Heart left ventricle (tissue), 13 donors: ENCODE measurements around the gene TENT4B.

Source experiments
- CTCF ChIP-seq, 12 donors: fragments of 200-600 bp; sonication (generic) in 4 of 12; IDR thresholded peaks; one replicate each; pipeline versions ENCODE4 v1.5.0 to v1.8.0; 2018 to 2022; ENCODE audit warnings: antibody characterized with exemption in 12 of 12, mild to moderate bottlenecking in 5 of 12
- POLR2A ChIP-seq, 2 donors: fragments of 450-650 bp; IDR thresholded peaks; one replicate each; pipeline ENCODE4 v1.6.1; 2017; ENCODE audit warnings: antibody characterized with exemption in 2 of 2, mild to moderate bottlenecking in 2 of 2, moderate library complexity in 2 of 2
- donor health status: ischemic (EF 13 %, LVEDD 7.1; RV severe dilation, severe dysfunction).
- donor health status: DM: no; HTN: yes; CAD: no.
- donor health status: DM: no; HTN: no; CAD: no.
- donor health status: ischemic (EF 25% LVEDD 6.9; RV normal size, moderate dysfunction).
- donor health status: ischemic (EF 25% LVEDD 5.7; RV mildly dilated, moderate dysfunction).
- donor health status: ischemic (EF 35%, LVEDD 5.7; RV mildly dilated, moderate dysfunction).
- donor health status: nonischemic (EF 11% LVEDD 7.7; RV severe dilation, severe dysfunction).
- donor health status: DM: yes; HTN: yes; CAD: no.
- donor health status: PGD.
- donor health status: ischemic (EF 29% LVEDD 5.4; RV normal size, mild dysfunction).
- donor health status: nonischemic (EF 23%, LVEDD 6.1; RV moderate dilation, normal function).

GRCh38 chr16:50160495-50161164, 7.5 kb downstream of the TENT4B start:
- TF ChIP-seq CTCF (IDR thresholded peaks at IDR 0.05) (no peak), POLR2A (IDR thresholded peaks at IDR 0.05) (no peak)
